Activated effector memory CD4-positive, alpha-beta T cell treated with Interleukin-2 at 50 U/mL for 16 hours (primary cell): ENCODE results near the gene PKMYT1.

ENCODE experiments used
- DNase-seq: peaks from one replicate; pipeline ENCODE4 v3.0.0-alpha.2; 2020

Gene PKMYT1

DNA sequence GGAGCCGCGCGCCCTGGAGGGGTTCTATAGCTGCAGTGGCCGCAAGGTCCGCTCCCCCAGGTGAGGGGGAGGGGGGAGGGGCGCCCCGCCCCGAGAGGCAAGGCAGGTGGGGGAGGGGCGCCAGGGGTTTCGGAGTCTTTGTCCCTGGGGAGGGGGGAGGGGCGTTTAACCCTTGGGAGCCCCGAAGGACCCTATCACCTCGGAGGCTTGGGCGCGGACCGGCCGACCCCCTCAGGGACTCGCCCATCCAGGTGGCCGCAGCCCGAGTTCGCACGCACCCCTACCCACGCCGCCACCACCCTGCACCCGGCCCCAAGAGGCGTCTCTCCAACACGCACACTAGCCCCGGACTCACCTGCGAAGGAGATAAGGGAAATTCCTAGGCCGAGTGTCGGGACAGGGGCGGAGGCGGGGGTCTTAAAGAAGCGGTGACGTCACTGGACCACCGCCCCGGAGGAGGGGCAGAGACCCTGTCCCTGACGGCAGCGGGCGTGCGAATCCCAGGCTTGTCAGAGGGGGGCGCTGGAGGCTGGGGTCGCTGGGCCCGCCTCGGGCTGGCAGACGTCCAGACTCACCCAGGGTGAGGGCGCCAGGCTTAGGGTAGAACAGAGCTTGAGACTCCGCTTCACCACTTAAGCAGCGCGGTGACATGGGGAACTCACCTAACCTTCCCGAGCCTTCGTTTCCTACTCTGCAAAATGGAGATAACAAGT is 37.7 kb upstream of the PKMYT1 start, which contains the start of gene CLDN6:
TSS of gene CLDN6 (minus strand) at position 390 of the 713 bp plus-strand sequence. CDS start 2,162 bp downstream, outside the sequence.
- no peak for DNase-seq

DNA sequence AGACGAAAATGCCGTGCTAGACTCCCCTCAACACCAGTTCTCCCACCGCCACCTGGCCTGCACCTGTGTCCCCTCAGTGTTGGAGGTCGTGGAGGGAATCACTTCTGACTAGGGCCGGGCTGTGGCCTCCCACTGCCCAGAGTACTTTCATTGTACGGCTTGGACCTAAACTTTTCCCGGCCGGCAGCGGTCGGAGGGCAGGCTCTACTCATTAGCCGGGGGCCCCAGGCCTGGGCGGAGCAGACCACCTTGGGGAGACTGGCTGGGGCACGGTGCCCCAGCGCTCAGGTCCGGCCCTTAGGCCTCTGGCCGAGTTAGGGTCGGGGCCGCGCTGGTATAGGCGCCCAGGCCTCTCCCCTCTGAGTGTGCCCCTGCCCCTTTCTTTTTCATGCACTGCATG is 37.1 kb upstream of the PKMYT1 start:
- no peak for DNase-seq

DNA sequence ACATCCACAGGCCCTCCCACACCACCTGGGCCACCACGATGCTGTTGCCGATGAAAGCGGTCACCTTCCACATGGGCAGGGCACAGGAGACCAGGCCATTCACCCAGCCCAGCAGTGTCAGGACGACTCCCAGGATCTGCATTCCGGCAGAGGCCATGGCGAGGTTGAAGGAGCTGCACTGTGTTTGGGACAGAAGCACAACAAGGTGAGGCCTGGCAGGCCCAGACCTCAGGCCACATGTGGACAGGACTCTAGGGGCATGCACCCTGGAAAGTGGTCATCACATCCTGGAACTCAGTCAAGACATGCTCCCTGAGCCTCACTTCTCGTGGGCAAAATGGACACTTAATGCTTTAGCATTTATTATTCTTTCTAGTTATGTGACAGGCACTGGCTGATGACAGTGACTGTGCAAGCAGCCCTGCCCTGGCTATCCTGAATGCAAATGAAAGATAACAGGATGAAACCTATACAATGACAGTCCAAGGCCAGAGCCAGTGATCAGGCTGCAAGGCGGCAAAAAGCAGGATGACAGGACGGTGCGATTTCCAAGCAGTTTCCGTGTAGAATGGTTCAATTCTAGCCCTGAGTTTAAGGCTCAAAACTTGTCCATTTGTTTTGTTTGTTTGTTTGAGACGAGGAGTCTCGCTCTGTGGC is 35.7 kb upstream of the PKMYT1 start:
- DNase-seq, result no peak

DNA sequence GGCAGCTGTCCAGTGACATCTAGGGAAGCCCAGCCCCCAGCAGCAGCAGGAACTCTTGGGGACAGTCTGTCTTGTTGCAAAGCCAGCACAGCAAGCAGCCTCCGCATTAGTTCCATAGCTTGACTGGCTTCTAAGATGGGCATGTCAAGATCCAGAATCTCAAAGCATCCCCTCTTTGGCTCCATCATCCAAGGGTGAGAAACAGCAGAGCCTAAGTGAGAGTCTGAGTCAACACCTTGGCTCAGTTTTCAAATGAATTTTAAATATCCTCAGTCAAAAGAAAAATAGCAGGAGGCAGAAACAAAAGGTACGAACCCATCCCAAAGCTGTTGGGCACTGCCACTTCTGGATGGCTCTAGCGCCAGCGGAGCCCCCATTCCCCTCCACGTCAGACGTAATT is 34.7 kb upstream of the PKMYT1 start:
- no peak for DNase-seq

DNA sequence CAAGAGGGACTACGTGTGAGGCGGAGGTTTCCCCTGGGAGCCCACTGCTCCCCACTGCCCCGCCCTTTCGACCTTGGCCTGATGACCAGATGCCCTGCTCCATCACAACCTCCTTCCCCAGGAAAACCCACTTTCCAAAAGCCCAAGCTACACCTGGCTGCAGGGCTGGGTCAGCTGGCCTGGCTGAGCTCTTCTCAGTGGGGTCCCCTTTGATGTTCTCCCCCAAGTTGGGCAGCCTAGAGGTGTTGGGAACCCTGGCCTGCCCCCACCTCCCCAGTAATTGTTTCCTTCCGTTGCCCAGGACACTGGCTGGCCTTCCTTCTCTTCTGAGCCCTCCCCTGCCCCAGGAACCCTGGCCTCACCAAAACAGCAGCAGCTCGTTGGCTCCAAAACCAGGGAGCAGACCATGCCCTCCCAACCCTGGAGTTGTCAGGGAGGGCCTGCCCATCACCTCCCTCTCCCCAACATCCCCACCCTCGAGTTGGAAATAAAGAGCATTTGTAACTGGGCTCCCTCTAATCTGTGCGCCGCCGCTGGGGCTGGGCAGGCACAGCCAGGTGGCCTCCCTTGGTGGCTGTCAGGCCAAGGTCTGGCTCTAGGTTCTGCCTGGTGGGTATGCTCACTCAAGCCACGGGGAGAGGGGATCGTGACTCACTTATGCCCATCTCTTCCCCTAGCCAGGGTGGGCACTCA is 33.9 kb upstream of the PKMYT1 start:
- no peak for DNase-seq

DNA sequence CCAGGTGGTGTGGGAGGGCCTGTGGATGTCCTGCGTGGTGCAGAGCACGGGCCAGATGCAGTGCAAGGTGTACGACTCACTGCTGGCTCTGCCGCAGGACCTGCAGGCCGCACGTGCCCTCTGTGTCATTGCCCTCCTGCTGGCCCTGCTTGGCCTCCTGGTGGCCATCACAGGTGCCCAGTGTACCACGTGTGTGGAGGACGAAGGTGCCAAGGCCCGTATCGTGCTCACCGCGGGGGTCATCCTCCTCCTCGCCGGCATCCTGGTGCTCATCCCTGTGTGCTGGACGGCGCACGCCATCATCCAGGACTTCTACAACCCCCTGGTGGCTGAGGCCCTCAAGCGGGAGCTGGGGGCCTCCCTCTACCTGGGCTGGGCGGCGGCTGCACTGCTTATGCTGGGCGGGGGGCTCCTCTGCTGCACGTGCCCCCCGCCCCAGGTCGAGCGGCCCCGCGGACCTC is 33.3 kb upstream of the PKMYT1 start:
- no peak for DNase-seq

DNA sequence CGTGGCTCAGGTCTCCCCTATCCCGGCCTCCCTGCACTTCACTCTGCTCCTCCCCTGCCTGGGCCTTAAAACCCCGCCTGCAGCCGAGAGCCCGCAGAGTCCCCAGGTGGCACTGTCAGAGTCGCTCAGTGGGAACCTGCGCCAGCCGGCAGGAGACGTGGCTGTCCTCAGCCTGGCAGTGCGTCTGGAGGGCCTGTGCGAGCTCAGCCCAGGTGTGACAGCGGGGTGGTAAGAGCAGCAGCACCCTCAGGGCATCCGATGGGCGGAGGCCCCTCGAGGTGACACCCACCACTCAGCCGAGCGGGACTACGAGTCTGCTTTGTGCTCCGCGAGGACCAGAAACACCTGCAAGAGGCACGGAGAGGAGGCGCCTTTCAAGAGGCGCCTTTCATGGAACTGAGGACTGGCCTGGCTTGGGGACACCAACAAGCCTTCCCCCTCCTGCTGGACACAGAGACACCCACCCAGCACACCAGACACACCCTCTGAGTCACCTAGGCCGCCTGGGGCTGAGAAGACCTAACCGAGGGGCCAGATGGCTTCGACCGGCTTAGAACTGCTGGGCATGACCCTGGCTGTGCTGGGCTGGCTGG is 32.7 kb upstream of the PKMYT1 start, which contains the start of gene CLDN9:
TSS of gene CLDN9 (plus strand) at position 96 of the 593 bp plus-strand sequence. CDS start at position 536, 440 bp downstream.
- DNase-seq, result no peak

DNA sequence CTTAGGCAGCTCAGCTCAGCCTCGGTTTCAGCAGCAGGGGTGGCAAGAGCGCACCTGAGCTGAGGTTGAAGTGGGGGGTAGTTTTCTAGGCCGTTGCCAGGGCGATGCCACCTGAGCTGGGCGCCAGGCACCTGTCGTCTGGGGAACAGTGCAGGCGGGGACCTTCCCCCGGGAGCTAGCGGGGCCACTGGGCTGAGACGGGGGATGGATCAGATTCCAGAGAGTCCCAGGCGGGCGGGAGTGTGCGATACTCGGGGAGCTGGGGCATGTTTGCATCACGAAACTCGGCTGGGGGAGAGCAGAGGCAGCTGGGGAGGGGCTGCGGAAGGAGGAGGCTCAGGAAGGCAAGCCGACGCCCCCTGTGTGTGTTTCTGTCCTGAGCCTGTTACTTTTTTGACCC is 32.0 kb upstream of the PKMYT1 start:
- no peak for DNase-seq

DNA sequence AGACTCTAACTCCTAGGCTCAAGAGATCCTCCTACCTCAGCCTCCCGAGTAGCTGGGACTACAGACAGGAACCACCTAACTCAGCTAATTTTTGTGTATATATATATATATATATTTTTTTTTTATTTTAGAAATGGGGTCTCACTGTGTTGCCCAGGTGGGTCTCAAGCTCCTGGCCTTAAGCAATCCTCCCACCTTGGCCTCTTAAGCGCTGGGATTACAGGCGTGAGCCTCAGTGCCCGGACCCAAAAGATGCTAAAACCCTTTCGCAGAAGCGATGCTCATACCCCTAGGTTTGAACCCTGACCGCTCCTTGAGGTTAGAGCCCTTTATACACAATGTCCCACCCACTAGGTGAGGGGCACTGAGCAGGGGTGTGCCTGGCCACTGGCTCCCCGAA is 30.3 kb upstream of the PKMYT1 start:
- no peak for DNase-seq

DNA sequence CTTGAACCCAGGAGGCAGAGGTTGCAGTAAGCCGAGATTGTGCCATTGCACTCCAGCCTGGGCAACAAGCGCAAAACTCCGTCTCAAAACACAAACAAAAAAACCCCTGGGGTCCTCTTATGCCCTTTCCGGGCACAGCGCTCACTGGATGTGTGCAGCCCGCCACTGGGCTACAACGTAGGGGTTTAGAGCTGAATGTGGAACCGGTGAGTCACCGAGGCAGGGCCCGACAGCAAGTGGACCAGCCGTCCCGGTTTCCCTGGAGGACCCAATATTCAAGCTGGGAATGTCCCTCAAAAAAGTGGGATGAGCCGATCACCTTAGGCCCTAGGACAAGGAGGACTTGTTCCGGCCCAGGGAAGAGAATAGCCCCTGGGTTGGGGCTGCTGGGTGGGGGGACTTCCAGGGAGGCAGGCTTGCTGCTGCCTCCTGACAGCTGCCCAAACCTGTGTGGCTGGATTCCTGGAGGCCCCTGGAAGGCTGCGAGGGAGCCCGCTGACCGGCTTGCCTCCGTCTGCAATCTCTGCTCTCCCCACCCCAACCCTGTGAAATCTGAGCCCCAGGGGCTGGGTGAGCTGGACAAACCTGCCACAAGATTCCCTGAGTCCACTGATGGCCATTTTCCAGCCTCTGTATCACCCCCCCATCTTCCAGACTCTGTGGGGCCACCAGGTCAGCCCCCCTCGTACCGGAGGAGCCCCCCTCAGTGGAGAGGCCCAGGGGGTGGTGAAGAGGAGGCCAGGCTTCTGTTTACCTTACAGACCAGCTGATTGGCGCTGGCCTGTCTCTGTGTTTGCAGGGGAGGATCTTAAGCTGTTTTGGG is 29.5 kb upstream of the PKMYT1 start:
- DNase-seq, result no peak

DNA sequence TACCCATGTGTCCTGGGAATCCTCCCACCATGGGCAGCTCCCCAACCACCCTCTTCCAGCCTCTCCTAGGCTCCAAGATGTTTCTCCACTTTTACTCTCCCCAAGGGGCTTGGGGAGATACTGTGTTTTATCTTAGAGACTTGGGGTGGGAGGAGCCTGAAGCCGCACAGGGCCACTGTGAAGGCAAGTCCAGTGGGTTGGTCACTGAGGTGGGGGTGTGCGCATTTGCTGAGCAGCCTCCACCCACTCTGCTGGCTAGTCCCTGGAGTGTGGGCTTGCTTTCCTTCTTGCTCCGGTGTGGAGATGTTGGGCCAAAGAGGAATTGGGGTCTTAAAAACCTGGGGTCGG is 28.4 kb upstream of the PKMYT1 start:
- no peak for DNase-seq

DNA sequence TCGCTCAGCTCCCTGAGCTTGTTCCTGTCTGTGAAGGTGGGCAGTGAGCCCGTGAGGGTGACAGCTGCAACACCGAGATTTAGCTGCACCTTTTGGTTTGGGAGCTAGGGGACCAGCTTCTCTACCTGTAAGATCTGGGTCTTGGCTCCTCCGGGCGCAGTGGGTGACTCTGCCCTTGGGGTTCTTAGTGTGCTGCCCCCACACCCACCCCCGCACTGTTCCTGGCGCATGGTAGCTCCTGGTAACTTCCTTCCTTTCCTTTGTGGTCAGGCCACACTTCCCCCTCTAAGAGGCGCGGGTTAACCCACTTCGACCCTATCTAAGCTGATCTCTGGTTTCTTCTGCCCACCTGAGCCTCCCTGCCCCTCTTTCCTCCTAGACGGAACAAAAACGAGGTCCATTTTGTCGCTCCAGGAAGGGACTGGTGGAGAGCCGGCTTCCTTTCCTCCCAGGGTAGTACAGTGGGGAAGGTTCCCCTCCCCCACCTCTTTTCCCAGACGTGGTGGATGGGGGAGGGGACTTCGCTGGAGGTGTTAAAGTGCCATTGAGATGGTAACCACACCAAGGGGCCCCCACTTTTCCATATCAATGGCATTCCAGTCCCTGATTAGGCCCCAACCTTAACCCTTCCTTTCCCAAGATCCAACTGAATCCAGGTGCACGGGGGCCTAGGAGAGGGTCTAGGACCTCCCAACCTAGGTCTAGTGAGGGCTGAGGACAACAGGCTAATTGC is 27.9 kb upstream of the PKMYT1 start:
- DNase-seq, result no peak

DNA sequence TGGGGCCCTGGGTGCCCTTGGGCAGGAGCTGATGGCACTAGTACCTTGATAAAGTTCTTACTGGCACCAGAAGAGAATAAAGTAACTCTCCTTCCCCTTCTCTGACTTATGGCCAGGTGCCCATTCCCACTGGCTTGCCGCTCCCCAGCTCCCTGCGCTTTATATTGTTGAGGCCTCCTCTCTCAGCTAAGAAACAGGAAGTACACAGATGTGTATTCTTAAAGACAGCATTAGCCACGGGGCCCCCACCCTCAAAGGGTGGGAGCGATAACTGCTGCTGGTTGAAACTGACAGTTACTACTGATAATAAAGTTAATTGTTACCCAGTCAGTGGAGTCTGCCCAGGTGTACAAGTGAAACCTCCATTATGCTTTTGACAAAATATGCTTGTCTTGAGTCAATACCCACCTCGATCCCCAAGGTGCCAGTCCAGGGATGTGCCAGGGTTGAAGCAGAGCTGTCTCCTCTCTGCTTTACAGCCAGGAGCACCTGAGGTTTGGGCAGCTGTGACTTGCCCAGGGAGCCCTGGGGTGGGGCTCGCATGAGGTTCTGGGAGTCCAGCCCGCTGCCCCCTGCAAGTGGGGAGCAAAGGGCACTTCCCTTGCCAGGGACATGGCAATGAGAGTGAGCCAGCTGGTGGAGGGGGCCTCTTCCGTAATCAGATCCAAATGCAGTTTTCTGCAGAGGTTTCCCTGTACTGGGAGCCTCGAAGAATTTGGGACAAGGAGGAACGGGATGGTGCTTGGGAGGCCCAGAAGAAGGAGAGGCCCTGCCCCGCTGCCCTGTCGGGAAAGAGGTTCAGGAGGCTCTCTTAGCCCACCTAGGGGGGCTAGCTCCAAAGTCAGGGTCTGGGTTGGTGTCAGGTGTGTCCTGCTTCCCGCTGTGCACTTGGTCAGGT is 27.1 kb upstream of the PKMYT1 start:
- DNase-seq, result no peak

DNA sequence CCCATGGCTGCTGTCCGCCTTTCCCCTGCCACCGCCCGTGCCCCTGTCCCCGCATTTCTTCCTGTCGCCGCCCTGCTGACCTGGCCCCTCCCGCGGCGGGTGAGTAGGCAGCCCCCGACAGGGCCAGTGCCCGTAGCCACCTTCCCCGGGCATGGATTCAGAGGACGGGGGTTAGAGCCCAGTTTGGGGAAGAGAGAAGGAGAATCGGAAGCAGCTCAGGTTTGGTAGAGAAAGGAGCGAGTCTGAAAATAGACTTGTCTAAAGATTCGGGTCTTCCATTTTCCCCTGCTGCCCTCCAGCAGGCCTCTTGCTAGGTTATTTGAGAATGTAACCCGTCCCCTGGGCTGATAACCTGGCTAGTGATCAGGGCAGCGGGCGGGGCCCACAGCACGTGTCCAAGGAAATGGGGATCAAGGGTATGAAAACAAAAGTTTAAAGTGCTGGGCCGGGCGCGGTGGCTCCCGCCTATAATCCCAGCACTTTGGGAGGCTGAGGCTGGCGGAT is 24.6 kb upstream of the PKMYT1 start:
- no peak for DNase-seq

DNA sequence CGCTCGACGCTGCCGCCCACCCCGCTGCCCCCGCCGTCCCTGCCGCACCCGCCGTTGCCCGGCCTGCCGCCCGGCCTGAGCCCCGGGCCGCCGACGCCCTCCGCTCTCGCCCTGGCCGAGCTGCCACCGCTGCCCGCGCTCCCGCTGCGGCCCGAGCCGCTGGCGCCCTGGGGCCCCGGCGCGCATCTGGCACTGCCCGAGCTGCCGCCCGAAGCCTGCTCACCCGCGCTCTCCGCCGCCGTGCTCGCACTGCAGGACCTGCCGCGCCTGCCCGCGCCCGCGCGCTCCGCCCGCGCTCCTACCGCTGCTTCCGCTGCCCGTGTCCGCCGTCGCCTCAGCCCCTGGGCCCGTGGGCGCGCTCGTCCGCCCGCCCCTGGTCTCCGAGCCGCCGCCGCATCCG is 24.1 kb upstream of the PKMYT1 start:
- DNase-seq, result no peak

DNA sequence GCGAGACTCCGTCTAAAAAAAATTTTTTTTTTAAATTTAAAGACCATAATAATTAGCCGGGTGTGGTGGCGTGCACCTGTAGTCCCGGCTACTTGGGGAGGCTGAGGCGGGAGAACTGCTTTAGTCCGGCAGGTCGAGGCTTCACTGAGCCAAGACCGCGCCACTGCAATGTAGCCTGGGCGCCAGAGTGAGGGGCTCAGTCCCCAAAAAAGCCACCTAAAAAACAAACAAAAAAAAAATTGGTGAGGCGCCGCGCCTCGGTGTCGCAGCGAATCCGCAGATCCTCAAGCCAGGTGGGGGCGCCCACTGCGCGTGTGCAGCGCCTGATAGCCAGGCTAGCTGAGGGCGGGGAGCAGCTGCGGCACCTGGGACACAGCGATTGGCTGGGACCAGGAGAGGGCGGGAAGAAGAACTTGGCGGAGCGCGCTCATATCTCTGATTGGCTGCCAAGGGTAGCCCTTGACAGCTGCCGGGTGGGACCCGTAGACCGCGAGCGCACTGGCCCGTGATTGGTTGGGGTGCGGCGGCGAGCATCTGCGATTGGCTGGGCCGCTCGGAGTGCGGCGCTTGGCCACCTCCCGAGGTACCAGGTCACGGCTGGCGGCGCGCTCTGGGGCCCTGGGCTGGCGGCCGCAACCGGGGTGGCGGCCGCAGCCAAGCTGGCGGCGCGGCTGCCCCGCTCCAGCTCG is 23.5 kb upstream of the PKMYT1 start:
- peak; percentile 96 for DNase-seq

DNA sequence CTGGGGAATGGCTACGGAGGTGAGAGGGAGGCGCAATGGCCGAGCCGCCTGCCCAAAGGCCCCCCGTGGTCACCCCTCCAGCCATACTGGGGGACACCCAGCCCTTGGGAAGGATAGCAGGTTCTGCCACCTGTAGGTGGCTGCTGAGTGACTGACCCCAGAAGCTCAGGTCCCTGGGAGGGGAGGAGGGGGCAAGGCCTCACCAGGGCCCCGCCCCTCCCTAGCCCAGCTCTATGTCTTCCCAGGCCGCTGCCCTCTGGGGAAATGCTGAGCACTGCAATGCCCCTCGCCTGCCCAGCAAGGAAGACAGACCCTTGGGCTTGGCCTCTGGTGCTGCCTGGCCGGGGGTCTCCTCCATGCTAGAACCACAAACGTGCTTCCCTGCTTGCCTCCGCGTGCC is 21.1 kb upstream of the PKMYT1 start:
- DNase-seq, result no peak

DNA sequence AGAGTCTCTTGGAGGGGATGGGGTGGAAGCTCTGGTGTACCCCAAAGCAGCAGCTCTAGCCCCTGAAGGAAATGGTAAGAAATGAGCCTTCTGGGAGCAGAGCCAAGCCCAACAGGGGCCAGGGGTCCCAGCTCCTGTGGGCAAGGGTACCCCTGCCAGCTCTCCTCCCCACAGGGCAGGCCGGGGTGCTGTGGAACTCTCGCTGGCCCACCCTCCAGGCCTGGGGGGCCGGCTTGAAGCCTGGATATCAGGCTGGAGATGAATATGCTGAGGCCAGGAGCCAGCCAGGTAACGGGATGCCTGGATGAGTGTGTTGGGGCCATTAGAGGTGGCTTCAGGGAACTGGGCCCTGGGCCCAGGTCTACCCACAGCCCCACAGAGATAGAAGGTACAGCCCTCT is 20.3 kb upstream of the PKMYT1 start:
- no peak for DNase-seq

DNA sequence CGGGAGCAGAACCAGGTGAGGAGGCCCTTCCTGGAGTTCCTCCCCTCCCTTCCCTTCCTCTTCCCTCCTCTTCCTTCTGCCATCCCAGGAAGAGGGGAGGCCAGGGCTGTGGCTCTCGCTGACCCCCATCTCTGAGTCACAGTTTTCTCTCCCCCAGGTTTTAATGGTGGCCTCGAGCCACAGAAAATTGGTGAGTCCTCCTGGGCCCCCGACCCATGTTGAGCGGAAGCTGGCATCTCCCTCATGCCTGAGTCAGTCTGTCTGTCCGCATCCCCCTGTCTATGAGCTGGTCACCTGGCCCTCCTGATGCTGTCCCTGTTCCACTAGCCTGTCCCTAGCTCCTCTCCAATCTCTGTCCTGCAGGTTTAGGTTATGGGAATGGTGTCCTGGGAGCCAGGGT is 19.7 kb upstream of the PKMYT1 start:
- DNase-seq, result no peak

DNA sequence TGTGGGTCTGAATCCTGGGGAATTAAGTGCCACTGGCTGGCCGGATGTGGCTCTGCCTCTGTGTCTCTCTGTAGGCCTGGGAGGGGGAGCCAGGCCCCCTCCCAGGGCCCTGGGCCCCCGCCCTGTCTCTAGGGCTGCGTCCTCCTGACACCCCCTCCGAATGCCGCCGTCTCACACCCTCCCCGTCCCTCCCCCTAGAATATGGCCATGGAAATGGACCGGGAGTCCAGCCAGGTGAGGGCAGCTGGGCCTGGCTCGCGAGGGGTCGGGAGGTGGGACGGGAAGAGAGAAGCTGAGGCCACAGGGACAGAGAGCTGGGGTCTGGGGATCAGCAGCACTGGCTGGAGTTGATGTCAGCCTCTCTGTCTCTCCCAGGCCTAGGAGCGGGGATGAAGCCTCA is 16.1 kb upstream of the PKMYT1 start:
- no peak for DNase-seq
